Bronchial epithelial cell (primary cell): ENCODE data around the gene PDE6G. TPM values are rescaled to one million over a fixed set of nuclear protein-coding genes. Genes with fewer than 3 reads are reported as not detected.

ENCODE experiments used
- DNase-seq: peaks from one replicate; pipeline ENCODE4 v3.0.0-alpha.2; 2010; ENCODE audit warnings: low read depth
- FAIRE-seq: peaks from 2 replicates; lab custom pipeline; 2011; peaks lifted over from hg19 to GRCh38; lab: Jason Lieb, UNC
- H3K27me3 ChIP-seq: 2 replicates; pipeline ENCODE4 v1.5.1; 2011; ENCODE audit warnings: low read length; ENCODE audit not compliant: control insufficient read depth, insufficient read depth
- H3K36me3 ChIP-seq: 2 replicates; pipeline ENCODE4 v1.5.1; 2011; ENCODE audit warnings: low read length; ENCODE audit not compliant: control insufficient read depth, insufficient read depth
- H3K4me3 ChIP-seq: 2 replicates; pipeline ENCODE4 v1.5.1; 2011; ENCODE audit warnings: mild to moderate bottlenecking, low read depth, low read length, control low read depth
- CTCF ChIP-seq: IDR thresholded peaks from 2 replicates; pipeline ENCODE4 v1.5.1; 2011; ENCODE audit warnings: mild to moderate bottlenecking, moderate library complexity, low read length, control low read depth, inconsistent platforms; ENCODE audit not compliant: insufficient read depth, severe bottlenecking
- total RNA-seq: library from RNA; depleted of rRNA; stranded (reverse); fragments of >200 nt; gene quantifications from 2 replicates; pipeline ENCODE4 v1.2.1, GENCODE V29; 2014

The PDE6G gene
- total RNA-seq, 1 donor from 2014 or later = not detected

DNA sequence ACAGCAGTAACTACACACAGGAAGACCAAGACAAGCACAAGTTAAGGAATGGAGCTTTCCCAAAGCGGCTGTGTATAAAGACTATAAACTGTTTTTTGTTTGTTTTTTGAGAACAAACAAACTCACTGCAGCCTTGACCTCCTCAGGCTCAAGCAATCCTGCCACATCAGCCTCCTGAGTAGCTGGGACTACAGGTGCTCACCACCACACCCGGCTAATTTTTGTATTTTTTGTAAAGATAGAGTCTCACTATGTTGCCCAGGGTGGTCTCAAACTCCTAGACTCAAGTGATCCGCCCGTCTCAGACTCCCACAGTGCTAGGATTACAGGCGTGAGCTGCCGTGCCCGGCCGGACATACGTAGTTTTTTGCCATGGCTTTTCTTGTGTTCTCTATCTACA is 4.1 kb upstream of the PDE6G start:
- no peak for FAIRE-seq

DNA sequence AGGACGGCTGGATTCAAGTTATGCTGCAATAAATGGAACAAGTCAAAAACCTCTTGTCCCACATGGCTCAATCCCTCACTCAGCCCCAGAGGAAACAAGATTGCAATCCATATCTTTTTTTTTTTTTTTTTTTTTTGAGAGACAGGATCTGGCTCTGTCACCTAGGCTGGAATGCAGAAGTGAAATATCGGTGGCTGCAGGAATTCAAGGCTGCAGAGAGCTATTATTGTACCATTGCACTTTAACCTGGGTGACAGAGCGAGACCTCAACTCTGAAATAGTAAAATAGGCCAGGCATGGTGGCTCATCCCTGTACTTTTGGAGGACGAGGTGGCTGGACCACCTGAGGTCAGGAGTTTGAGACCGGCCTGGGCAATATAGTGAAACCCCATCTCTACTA is 2.7 kb upstream of the PDE6G start:
- no peak overlapping the region for H3K4me3 ChIP-seq
- peaks cover under 1% of the 10 kb centered on the region for H3K36me3 ChIP-seq
- DNase-seq (no peak), FAIRE-seq (no peak)
- no peaks in the 10 kb centered on the region for H3K27me3 ChIP-seq
- TF ChIP-seq CTCF = no peak

More for the DNA sequence above, 4.1 kb upstream of the PDE6G start:
- DNase-seq = no peak
- no peak for TF ChIP-seq CTCF
- Histone ChIP-seq H3K4me3 (no peak overlapping the region), H3K36me3 (peaks cover 6% of the 10 kb centered on the region), H3K27me3 (no peaks in the 10 kb centered on the region)

DNA sequence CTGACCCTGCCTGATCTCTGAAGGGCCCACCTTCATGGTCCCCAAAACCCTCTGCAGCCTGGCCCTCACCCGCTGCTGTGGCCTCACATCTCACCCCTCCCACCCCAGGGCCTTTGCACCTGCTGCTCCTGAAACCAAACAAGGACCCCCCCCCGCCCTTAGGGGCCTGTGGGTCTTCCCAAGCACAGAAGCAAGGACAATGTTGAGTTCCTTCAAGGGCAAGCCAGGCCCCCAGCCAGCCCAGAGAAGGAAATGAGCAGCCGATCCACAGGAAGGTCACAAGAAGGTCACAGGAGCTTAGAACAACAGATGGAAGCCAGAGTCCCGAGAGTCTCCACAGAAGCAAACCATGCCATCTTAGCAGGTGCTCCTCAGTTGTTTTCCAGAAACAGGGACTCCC is 493 bp upstream of the PDE6G start:
- Histone ChIP-seq H3K4me3 (no peak overlapping the region), H3K36me3 (no peaks in the 10 kb centered on the region), H3K27me3 (no peaks in the 10 kb centered on the region)
- FAIRE-seq = no peak
- DNase-seq = no peak
- TF ChIP-seq CTCF = no peak

DNA sequence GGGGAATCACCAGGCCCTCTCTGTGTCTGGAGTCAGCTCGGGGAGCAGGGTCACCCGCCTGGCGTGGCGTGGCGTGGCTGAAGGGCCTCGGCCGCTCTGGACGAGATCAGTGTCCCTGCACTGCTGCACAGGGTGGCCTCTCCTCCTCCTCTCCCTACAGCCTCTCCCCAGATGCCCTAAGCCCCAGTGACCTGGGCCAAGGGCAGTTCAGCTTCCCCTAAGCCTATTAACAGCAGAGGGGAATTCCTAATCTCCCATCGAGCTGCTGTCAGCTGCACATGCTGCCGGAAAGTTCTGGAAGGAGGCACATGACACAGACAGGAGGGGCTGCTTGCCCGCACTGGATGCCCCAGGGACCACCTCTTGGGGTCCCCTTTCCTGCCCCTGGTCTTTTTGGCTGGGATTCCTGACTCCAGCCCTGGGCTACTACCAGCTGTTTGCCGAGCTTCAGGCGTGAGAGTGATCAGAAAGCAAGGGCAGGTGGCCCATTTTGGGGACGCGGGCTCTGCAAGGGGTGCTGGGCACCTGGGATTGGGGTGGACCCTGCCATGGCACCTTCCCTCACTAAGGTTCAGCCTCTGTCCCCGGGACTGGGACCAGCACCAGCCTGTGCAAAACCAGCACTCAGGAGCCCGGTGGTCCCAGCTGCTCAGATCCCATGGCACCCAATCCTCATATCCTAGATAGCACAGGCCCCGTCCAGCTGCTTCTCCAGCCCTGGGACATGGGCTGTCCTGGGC is 794 bp downstream of the PDE6G start:
- DNase-seq (no peak), FAIRE-seq (no peak)
- Histone ChIP-seq H3K36me3 (no peaks in the 10 kb centered on the region), H3K27me3 (no peaks in the 10 kb centered on the region), H3K4me3 (no peak overlapping the region)
- no peak for TF ChIP-seq CTCF

DNA sequence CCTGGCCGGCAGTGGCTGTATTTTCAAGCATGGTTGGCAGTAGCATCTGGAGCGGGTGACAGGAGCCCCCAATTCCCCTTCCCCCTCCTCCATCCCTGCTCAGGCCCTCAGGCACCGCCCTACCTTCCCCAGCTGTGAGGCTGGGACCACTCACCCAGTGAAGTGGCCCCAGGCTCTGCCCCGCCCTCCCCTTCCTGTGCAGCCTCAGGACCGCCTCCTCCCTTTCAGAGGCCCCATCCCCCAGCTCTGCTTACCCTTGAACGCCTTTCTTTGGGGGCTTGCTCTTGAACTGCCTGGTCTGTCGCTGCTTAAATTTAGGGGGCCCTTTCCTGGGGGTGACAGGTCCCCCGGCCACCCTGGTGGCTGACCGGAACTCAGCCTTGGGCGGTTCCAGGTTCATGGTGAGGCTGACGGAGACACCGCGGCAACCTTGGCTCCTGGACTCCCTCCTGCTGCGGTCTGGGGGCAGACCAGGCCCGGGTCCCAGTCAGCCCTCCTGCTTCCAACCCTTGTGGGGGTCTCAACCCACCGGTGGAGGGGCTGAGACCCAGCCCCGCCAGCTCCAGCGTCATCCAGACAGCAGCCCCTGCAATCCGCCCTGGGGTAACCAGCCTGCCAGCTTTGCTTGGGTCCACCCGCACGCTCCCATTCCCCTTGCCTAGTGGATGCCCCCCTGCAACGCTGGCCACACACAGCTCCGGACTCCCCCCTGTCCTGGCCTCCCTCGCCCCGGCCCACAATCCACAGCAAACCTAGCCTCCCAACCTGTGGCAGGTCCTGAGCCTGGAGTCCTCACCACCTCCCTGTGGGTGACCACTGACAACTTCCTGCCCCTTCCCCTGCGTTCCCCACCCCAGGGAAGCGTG is 3.2 kb downstream of the PDE6G start:
- DNase-seq (no peak), FAIRE-seq (no peak)
- H3K4me3 ChIP-seq = no peak overlapping the region
- H3K36me3 ChIP-seq = no peaks in the 10 kb centered on the region
- no peak for TF ChIP-seq CTCF
- peaks cover 5% of the 10 kb centered on the region for H3K27me3 ChIP-seq
